MCF 10A (cell line): ENCODE data around the gene CREB3L2. TPM values are rescaled to one million over a fixed set of nuclear protein-coding genes. Genes with fewer than 3 reads are reported as not detected.
"Not testable (repeated sequence)": the region's sequence is repeated elsewhere in the genome, so short reads cannot be mapped to it uniquely, and the experiment has no call there.

ENCODE experiments used
- BruUV-seq: library from RNA; stranded (reverse); fragments of 400-500 nt; replicated peaks from 2 replicates; lab custom pipeline; 2021; lab: Mats Ljungman, UMichigan
- CTCF ChIA-PET: fragments of 300-600 bp; sonication (Branson Sonifier 250); formaldehyde crosslinking; extraction: SDS; loops from one replicate; lab custom pipeline; 2021; ENCODE audit warnings: antibody characterized with exemption, inconsistent platforms; lab: Yijun Ruan, JAX
- POLR2A ChIA-PET: fragments of 300-600, 350-650 bp; sonication (Branson Sonifier 250); formaldehyde crosslinking; extraction: SDS; loops from one replicate; lab custom pipeline; 2020; ENCODE audit warnings: antibody characterized with exemption, inconsistent platforms; lab: Yijun Ruan, JAX
- DNase-seq: peaks from one replicate; pipeline ENCODE4 v3.0.0-alpha.2; 2018; ENCODE audit not compliant: unreplicated experiment
- H3K27ac Mint-ChIP-seq: one replicate; pipeline ENCODE4 v1.8.0; 2022; ENCODE audit warnings: mild to moderate bottlenecking, low read depth, mixed read lengths; ENCODE audit not compliant: unreplicated experiment
- H3K27me3 Mint-ChIP-seq: one replicate; pipeline ENCODE4 v1.8.0; 2022; ENCODE audit warnings: mixed read lengths; ENCODE audit not compliant: insufficient read depth, unreplicated experiment
- H3K36me3 Mint-ChIP-seq: one replicate; pipeline ENCODE4 v1.8.0; 2022; ENCODE audit warnings: mild to moderate bottlenecking, moderate library complexity, mixed read lengths; ENCODE audit not compliant: insufficient read depth, unreplicated experiment
- H3K4me1 Mint-ChIP-seq: one replicate; pipeline ENCODE4 v1.8.0; 2022; ENCODE audit warnings: mixed read lengths; ENCODE audit not compliant: insufficient read depth, unreplicated experiment
- H3K4me3 Mint-ChIP-seq: one replicate; pipeline ENCODE4 v1.8.0; 2022; ENCODE audit warnings: mild to moderate bottlenecking, moderate library complexity, mixed read lengths; ENCODE audit not compliant: unreplicated experiment
- H3K9me3 Mint-ChIP-seq: one replicate; pipeline ENCODE4 v1.8.0; 2022; ENCODE audit warnings: mixed read lengths; ENCODE audit not compliant: unreplicated experiment
- CTCF ChIP-seq: fragments of 200-600 bp; IDR thresholded peaks from one replicate; pipeline ENCODE4 v1.8.0; 2022; ENCODE audit warnings: antibody characterized with exemption, mild to moderate bottlenecking; ENCODE audit not compliant: unreplicated experiment
- intact Hi-C: fragments of 100-400 bp; cut with micrococcal nuclease; formaldehyde crosslinking; loops from 2 replicates; pipeline ENCODE4 v1.14.1; 2022
- total RNA-seq: library from RNA; stranded (reverse); gene quantifications from 2 replicates; pipeline ENCODE4 v1.2.3, GENCODE V29; 2022

CREB3L2 gene
- total RNA-seq, 1 experiment from 2014 or later = 74.2 TPM

- no peak for DNase-seq
- H3K27me3 Mint-ChIP-seq = no peaks in the 10 kb centered on the region
- no peak overlapping the region for H3K4me3 Mint-ChIP-seq
- peaks cover 7% of the 10 kb centered on the region for H3K9me3 Mint-ChIP-seq
- H3K27ac Mint-ChIP-seq = no peak overlapping the region
- peaks cover 7% of the 10 kb centered on the region for H3K36me3 Mint-ChIP-seq
- CTCF ChIA-PET = interaction anchor here (1.1 kb wide), 1 partner anchor 8 kb away, joined by 3 read pairs; no protein-coding TSS in a partner anchor
- POLR2A ChIA-PET = no interaction called here
- BruUV-seq = no TSS peak
- intact Hi-C loops = no loop called here
- TF ChIP-seq CTCF = no peak
- peaks cover 21% of the 10 kb centered on the region for H3K4me1 Mint-ChIP-seq
Measured at GRCh38 chr7:137983323-137984008, 18.4 kb downstream of the CREB3L2 start.

- H3K4me1 Mint-ChIP-seq = peaks cover 25% of the 10 kb centered on the region
- CTCF ChIA-PET = interaction anchor here (1.0 to 1.5 kb wide), 2 partner anchors 11 to 20 kb away, joined by 3 to 5 read pairs; partner anchors contain the start of gene CREB3L2
- H3K9me3 Mint-ChIP-seq = not testable (repeated sequence)
Measured at GRCh38 chr7:137982394-137982793, 19.5 kb downstream of the CREB3L2 start.

GRCh38 chr7:137981668-137982067 lies 20.2 kb downstream of the CREB3L2 start:
- ChIA-PET CTCF (interaction anchor here (0.6 to 1.5 kb wide), 5 partner anchors 11 to 70 kb away, joined by 3 to 5 read pairs (median 3); partner anchors contain the start of gene CREB3L2), POLR2A (interaction anchor here (0.9 kb wide), 1 partner anchor 11 kb away, joined by 3 read pairs; no protein-coding TSS in a partner anchor)
- Mint-ChIP-seq H3K27me3 (no peaks in the 10 kb centered on the region), H3K9me3 (peaks cover 7% of the 10 kb centered on the region), H3K4me1 (peaks cover 25% of the 10 kb centered on the region), H3K27ac (peak overlapping the region; percentile 84), H3K36me3 (peaks cover 11% of the 10 kb centered on the region), H3K4me3 (no peak overlapping the region)
- TF ChIP-seq CTCF = no peak
- no peak for DNase-seq
- intact Hi-C loops = no loop called here
- BruUV-seq = no TSS peak

More at GRCh38 chr7:137982394-137982793, 19.5 kb downstream of the CREB3L2 start:
- POLR2A ChIA-PET, H3K27ac Mint-ChIP-seq, H3K27me3 Mint-ChIP-seq, intact Hi-C loops, DNase-seq, BruUV-seq, H3K4me3 Mint-ChIP-seq: not testable (repeated sequence)
- H3K36me3 Mint-ChIP-seq = peaks cover 11% of the 10 kb centered on the region

- H3K27me3 Mint-ChIP-seq = no peaks in the 10 kb centered on the region
- H3K4me3 Mint-ChIP-seq = no peak overlapping the region
- peak overlapping the region; percentile 84 for H3K27ac Mint-ChIP-seq
Measured at GRCh38 chr7:137981175-137981574, 20.7 kb downstream of the CREB3L2 start.

More at GRCh38 chr7:137981175-137981574, 20.7 kb downstream of the CREB3L2 start:
- no peak for TF ChIP-seq CTCF
- DNase-seq = no peak
- Mint-ChIP-seq H3K9me3 (peaks cover 7% of the 10 kb centered on the region), H3K36me3 (peaks cover 11% of the 10 kb centered on the region), H3K4me1 (peaks cover 25% of the 10 kb centered on the region)
- POLR2A ChIA-PET = interaction anchor here (0.9 to 1.4 kb wide), 3 partner anchors 11 to 20 kb away, joined by 3 to 4 read pairs (median 3); partner anchors contain the start of gene CREB3L2
- intact Hi-C loops = no loop called here
- CTCF ChIA-PET = interaction anchor here (0.9 to 1.5 kb wide), 4 partner anchors 11 to 81 kb away, joined by 3 to 5 read pairs (median 4); no protein-coding TSS in a partner anchor
- BruUV-seq = no TSS peak
